Sciatic nerve (tissue), 2 donors: ENCODE data around the gene SHOX. TPM values are rescaled to one million over a fixed set of nuclear protein-coding genes. Genes with fewer than 3 reads are reported as not detected.
"Not testable (repeated sequence)": the region's sequence is repeated elsewhere in the genome, so short reads cannot be mapped to it uniquely, and the experiment has no call there.

Source experiments
- ATAC-seq: fragments of 200-7000 bp; cut with Tn5 transposase; one replicate; pipeline ENCODE4 v1.9.1; 2020; ENCODE audit warnings: mild to moderate bottlenecking, moderate library complexity
- DNase-seq: peaks from one replicate; pipeline ENCODE4 v3.0.0-alpha.2; 2020; ENCODE audit warnings: low spot score
- intact Hi-C: fragments of 100-400 bp; cut with DNase I; formaldehyde crosslinking; loops from one replicate; pipeline ENCODE4 v1.14.2; 2022
- total RNA-seq: library from RNA; stranded (reverse); fragmentation: NEBNext Ultra II Directional; extraction: Animal tissue kit (Norgen Biotek cat#: 25700); gene quantifications from one replicate; pipeline ENCODE4 v1.2.1, GENCODE V29; 2021
- donor health status: DM: no; HTN: no; CAD: no.
- donor health status: DM: no; HTN: no; CAD: no.

SHOX gene
- total RNA-seq, 1 donor from 2014 or later, result 0.36 TPM

GRCh38 chrX:619812-620531 lies 10.6 kb upstream of the SHOX start:
- DNase-seq, result no peak
- intact Hi-C loops, result no loop called here
- no peak for ATAC-seq

GRCh38 chrX:621705-622503 lies 8.7 kb upstream of the SHOX start:
- ATAC-seq (no peak), DNase-seq (no peak)
- intact Hi-C loops, result no loop called here

GRCh38 chrX:622802-623201 lies 7.8 kb upstream of the SHOX start:
- ATAC-seq, DNase-seq, intact Hi-C loops: not testable (repeated sequence)

- ATAC-seq (no peak), DNase-seq (no peak)
- intact Hi-C loops, result no loop called here
These were observed 7.4 kb upstream of the SHOX start for GRCh38 chrX:623268-623598.

GRCh38 chrX:623599-624315 lies 6.8 kb upstream of the SHOX start:
- ATAC-seq, result no peak
- no peak for DNase-seq
- intact Hi-C loops, result no loop called here

- intact Hi-C loops, result no loop called here
- ATAC-seq (no peak), DNase-seq (no peak)
These were observed 5.4 kb upstream of the SHOX start for GRCh38 chrX:625137-625691.

- DNase-seq, ATAC-seq, intact Hi-C loops: not testable (repeated sequence)
These were observed 4.5 kb upstream of the SHOX start for GRCh38 chrX:626047-626446.

GRCh38 chrX:626745-627509 lies 3.7 kb upstream of the SHOX start:
- intact Hi-C loops, result no loop called here
- no peak for ATAC-seq
- no peak for DNase-seq

GRCh38 chrX:627510-627981 lies 3.0 kb upstream of the SHOX start:
- intact Hi-C loops, result no loop called here
- DNase-seq, result no peak

GRCh38 chrX:627995-628394 lies 2.6 kb upstream of the SHOX start:
- DNase-seq (no peak), ATAC-seq (no peak)
- intact Hi-C loops, result no loop called here

More at GRCh38 chrX:627510-627981, 3.0 kb upstream of the SHOX start:
- ATAC-seq, result no peak

GRCh38 chrX:629230-630006 lies 1.2 kb upstream of the SHOX start:
- DNase-seq (no peak), ATAC-seq (no peak)
- intact Hi-C loops, result no loop called here

GRCh38 chrX:630007-630611 lies 482 bp upstream of the SHOX start:
- intact Hi-C loops, result no loop called here
- DNase-seq (no peak), ATAC-seq (no peak)

- intact Hi-C loops, result no loop called here
- ATAC-seq (no peak), DNase-seq (no peak)
These were observed 1.3 kb downstream of the SHOX start for GRCh38 chrX:631802-632365.

GRCh38 chrX:632366-633042 lies 1.9 kb downstream of the SHOX start:
- intact Hi-C loops, result no loop called here

GRCh38 chrX:633043-633984 lies 2.7 kb downstream of the SHOX start:
- no peak for ATAC-seq

More at GRCh38 chrX:632366-633042, 1.9 kb downstream of the SHOX start:
- ATAC-seq, result no peak
- no peak for DNase-seq

More at GRCh38 chrX:633043-633984, 2.7 kb downstream of the SHOX start:
- no peak for DNase-seq
- intact Hi-C loops, result no loop called here
